Posterior vena cava (tissue), 2 donors: Measurements from ENCODE around the gene RBM47. TPM values are rescaled to one million over a fixed set of nuclear protein-coding genes. Genes with fewer than 3 reads are reported as not detected.
A peak's percentile ranks its signal among the peaks of the same experiment; 100 is the strongest.

Experiments used
- DNase-seq: peaks from one replicate; pipeline ENCODE4 v3.0.0-alpha.2; 2020; ENCODE audit warnings: low spot score
- intact Hi-C, 2 donors: fragments of 100-400 bp; cut with DNase I; formaldehyde crosslinking; loops; one replicate each; pipeline versions ENCODE4 v1.14.1 to v1.14.2; 2022 to 2023
- total RNA-seq, 2 donors: library from RNA; stranded (reverse); fragmentation: NEBNext Ultra II Directional; extraction: Animal tissue kit (Norgen Biotek cat#: 25700); gene quantifications; one replicate each; pipeline ENCODE4 v1.2.1, GENCODE V29; 2021
- donor health status: DM: yes; HTN: yes; CAD: no.
- donor health status: DM: yes; HTN: yes; CAD: no.

The RBM47 gene
- total RNA-seq, 2 donors from 2014 or later: 12.5 to 22.6 TPM

- intact Hi-C loops: no loop called here
Observed at GRCh38 chr4:40627540-40627939, 2.1 kb downstream of the RBM47 start.

GRCh38 chr4:40626183-40626990, 3.3 kb downstream of the RBM47 start:
- intact Hi-C loops: no loop called here
- DNase-seq: no peak

More at GRCh38 chr4:40627540-40627939, 2.1 kb downstream of the RBM47 start:
- no peak for DNase-seq

DNA sequence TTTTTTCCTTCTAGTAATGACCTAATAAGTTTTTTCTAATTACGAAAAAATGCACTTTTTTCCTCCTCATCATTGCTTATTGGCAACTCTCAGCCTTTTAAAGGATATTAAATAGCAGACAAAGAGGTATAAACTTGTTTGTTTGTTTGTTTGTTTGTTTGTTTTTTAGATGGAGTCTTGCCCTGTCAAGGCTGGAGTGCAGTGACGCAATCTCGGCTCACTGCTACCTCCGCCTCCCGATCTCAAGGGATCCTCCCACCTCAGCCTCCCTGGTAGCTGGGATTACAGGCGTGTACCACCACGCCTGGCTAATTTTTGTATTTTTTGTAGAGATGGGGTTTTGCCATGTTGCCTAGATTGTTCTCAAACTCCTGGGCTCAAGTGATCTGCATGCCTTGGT, 6.0 kb downstream of the RBM47 start:
- intact Hi-C loops: no loop called here
- DNase-seq: no peak

DNA sequence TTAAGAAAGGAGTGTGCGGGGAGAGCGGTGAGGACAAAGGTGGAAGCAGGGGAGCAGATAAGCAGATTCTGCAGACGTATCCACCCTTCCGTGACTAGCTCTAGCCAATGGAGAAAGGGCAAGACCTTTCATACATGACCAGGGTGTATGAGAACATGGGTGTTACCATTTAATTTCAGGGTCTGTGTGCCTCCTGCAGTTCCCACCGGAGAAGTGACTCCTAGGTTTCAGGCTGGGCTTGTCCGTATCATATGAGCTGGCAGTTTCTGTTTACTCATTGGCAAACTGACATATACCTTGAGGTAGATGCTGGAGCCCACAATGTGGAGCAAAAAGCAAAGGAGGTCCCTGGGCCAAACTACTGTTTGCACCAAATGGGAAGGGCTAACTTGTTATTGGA, 6.8 kb downstream of the RBM47 start:
- no peak for DNase-seq
- intact Hi-C loops: no loop called here

DNA sequence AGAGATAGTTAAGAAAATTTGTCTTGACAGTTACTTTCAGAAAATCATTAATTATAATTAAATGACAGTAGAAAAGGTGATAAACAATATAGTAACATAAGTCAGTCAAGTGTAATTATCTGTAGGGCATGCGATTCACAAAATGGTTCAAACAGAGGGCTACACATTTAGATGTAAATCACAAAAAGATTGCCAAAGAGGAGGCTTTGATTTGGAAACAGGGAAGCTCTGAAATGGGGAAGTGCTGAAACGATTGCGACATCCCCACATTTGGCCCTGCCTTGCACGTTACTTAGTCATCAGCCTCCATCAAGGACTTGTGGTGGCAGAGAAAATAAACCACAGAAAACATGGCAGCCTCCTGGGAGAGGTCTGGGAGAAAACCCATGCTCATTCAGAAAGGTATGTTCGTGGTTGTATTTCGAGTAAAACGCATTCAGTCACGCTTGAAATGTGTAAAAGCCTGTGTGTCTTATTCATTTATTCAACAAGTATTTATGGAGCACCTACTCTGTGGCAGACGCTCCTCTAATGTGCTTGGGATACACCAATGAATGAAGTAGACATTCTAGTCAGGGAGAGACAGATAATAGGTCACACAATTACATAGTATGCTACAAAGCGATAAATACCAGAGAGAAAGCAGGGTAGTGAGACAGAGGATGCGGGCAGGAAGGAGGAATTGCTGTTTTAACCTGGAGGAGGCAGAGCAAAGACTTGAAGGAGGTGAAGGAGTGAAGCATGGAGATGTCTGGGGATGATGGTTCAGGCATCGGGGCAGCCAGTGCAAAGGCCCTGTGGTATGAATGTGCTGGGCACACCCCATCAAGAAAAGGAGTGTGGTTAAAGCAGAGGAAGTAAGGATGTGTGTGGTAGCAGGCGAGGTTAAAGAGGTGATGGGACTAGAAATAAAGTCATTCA, 7.8 kb downstream of the RBM47 start:
- DNase-seq: peak; percentile 93
- intact Hi-C loops: no loop called here

DNA sequence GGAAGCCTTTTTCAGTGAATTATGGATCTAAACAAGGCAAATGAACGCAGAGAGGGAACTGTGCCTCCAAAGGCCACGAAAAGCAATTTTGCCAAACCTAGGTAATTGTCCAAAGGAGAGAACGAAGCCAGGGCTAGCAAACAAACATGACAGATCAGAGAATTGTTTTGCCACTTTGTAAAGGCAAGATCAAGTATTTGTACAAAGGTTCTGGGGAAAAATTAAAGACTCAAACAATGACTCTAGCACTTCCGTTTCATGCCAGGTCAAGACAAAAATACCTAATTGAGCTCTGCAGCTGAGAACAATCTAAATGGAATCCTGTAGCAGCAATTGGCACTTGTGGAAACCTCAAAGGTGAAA, 8.5 kb downstream of the RBM47 start:
- DNase-seq: no peak
- intact Hi-C loops: no loop called here

DNA sequence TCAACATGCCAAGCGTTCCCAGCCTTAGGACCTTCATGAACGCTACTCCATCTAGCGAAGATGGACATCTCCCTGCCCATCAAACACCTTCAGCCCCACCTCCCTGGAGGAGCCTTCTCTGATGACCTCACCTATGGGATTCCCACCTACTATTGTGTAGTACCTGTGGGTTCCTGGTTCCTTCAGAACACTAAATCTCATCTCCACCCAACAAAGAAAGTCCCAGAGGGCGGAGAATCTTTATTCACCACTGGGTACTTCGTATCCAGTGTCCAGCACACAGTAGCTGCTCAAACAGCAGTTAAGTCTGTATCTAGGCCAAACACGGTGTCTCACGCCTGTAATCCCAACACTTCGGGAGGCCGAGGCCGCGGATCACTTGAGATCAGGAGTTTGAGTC, 10.1 kb downstream of the RBM47 start:
- no peak for DNase-seq
- intact Hi-C loops: loop anchor here in 1 of 2 donors (5.0 kb wide), 1 partner anchor 1647 kb away; no protein-coding TSS in a partner anchor

DNA sequence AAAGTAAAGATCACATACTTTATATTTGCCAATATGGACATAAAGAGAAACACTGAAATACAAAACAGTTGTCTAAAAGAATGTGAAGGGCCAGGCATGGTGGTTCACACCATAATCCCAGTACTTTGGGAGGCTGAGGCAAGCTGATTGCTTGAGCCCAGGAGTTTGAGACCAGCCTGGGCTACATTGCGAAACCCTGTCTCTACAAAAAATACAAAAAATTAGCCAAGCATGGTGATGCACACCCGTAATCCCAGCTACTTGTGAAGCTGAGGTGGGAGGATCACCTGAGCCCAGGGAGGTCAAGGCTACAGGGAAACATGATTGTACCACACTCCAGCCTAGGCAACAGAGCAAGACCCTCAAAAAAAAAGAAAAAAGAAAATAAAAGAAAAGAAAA, 11.8 kb downstream of the RBM47 start:
- intact Hi-C loops: loop anchor here in 1 of 2 donors (5.0 kb wide), 1 partner anchor 1646 kb away; no protein-coding TSS in a partner anchor
- DNase-seq: no peak

- intact Hi-C loops: no loop called here
- DNase-seq: no peak
Observed at GRCh38 chr4:40614031-40614430, 15.6 kb downstream of the RBM47 start.

DNA sequence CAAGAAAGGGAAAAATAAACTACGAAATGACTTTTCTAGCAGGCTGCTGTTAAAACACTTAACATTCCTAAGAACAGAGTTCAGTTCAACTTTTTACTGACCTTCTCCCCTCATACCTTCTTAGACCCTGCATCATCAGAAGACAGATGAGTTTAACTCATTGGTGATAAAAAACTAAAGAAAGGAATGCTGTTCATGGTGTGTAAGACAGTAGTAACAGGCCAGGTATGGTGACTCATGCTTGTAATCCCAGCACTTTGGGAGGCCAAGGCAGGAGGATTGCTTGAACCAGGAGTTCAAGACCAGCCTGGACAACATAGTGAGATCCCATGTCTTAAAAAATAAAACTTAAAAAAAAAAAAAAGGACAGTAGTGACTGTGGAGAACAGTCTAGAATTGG, 16.2 kb downstream of the RBM47 start:
- intact Hi-C loops: no loop called here
- no peak for DNase-seq

GRCh38 chr4:40612831-40613230, 16.8 kb downstream of the RBM47 start:
- intact Hi-C loops: no loop called here
- no peak for DNase-seq

- DNase-seq: no peak
- intact Hi-C loops: no loop called here
Observed at GRCh38 chr4:40612283-40612682, 17.4 kb downstream of the RBM47 start.

- intact Hi-C loops: no loop called here
- DNase-seq: no peak
Observed at GRCh38 chr4:40608628-40609027, 21.0 kb downstream of the RBM47 start.

DNA sequence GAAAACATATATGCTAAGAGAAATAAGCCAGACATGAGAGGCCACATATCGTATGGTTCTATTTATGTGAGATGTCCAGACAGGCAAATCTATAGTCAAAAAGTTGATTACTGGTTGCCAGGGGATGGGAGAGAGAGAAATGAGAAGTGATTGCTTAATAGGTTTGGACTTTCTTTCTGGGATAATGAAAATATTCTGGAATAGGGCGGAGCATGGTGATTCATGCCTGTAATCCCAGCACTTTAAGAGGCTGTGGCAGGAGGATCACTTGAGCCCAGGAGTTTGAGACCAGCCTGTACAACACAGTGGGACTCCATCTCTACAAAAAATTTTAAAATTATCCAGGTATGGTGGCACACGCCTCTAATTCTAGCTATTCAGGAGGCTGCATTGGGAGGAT, 22.4 kb downstream of the RBM47 start:
- intact Hi-C loops: no loop called here
- DNase-seq: no peak

GRCh38 chr4:40606239-40606767, 23.4 kb downstream of the RBM47 start:
- DNase-seq: no peak
- intact Hi-C loops: no loop called here

- no peak for DNase-seq
- intact Hi-C loops: no loop called here
Observed at GRCh38 chr4:40603281-40603680, 26.4 kb downstream of the RBM47 start.

DNA sequence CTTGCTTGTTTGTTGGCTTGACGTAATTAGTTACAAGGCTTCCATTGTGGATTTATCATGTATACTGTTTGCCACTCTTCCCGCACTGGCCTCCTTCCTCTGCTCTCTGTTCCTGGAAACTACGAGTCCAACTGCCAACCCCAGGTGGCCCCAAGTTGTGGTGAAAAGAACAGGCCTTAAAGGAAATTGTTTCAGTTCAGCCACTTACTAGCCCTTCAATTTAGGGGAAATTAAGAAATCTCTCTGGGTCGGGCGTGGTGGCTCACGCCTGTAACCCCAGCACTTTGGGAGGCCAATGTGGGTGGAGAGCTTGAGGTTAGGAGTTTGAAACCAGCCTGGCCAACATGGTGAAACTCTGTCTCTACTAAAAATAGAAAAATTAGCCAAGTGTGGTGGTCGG, 28.0 kb downstream of the RBM47 start:
- intact Hi-C loops: no loop called here
- DNase-seq: no peak

GRCh38 chr4:40600850-40601249, 28.8 kb downstream of the RBM47 start:
- intact Hi-C loops: no loop called here
- no peak for DNase-seq

DNA sequence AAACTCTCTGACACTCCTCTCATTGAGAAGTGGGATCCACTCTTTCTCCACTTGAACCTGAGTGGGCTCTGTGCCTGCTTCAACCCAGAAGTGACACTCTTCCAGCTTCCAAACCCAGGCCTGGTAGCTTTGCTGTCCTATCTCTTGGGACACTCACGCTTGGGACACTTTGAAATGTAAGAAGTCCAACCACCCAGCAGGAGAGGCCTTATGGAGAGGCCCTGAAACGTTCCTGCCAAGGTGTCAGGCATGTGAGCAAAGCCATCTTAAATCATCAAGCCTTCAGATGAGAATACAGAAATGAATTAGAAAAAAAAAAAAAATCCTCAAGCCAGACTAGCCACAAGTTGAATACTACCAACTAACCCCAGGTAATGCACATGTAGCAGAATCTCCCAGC, 30.2 kb downstream of the RBM47 start:
- DNase-seq: no peak
- intact Hi-C loops: no loop called here

GRCh38 chr4:40596522-40596921, 33.1 kb downstream of the RBM47 start:
- intact Hi-C loops: no loop called here
- no peak for DNase-seq
